IPS DF 4.7 (cell line): Measurements from ENCODE around the gene WNT1.

Experiments
- DNase-seq: peaks from one replicate; pipeline ENCODE4 v3.0.0-alpha.2; 2013; ENCODE audit warnings: low spot score; ENCODE audit errors: extremely low read depth

WNT1 gene

DNA sequence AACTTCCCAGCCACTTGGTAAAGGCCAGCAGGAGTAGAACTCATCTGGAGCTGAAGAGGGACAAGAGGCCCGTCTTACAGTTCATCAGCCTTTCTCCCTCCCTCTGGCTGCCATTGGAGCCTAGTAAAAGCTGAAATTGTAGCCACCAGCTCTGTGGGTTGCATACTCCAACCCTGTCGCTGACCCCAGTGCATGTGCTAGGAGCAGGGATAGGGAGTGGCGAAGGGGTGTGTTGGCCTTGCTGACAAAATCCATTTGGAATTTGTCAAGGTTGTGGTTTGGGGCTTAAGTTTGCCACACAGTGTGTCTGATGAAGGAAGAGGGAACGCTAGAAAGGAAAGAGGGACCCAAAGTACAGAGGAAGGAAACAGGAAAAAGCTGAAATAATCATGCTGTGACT lies 16.8 kb upstream of the WNT1 start:
- DNase-seq, result no peak

GRCh38 chr12:48961801-48962200 lies 16.3 kb upstream of the WNT1 start:
- no peak for DNase-seq

- no peak for DNase-seq
These were observed 12.8 kb upstream of the WNT1 start for GRCh38 chr12:48965298-48965838.

DNA sequence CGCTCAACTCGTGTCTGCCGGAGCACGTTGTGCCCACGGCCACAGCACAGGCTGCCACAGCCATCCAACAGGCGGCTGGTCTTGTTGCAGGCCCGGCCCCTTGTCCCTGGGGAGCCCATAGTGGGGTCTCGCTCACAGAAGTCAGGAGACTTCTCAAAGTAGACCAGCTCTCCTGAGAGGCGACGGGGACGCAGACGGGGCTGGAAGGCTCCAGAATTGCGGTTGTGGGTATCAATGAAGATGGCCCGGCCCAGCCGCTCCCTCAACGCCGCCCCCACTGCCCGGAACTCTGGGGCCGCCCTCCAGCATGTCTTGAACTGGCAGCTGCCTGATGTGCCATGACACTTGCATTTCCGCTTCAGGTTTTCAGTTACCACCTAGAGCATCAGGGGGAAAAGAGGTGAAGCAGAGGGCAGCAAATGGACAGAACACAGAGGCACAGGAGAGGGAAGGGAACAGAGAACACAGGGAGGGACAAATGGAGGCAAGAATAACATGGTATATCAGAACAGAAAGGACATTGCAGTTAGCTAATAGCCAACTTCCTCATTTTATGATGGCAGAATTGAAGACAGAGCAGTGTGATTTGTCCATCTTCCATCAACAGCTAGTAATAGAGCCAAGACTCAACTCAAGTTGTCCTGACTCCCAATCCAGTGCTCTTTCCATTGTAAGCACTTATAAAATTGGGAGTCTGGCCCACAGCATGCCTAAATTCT lies 11.8 kb upstream of the WNT1 start:
- DNase-seq, result no peak

DNA sequence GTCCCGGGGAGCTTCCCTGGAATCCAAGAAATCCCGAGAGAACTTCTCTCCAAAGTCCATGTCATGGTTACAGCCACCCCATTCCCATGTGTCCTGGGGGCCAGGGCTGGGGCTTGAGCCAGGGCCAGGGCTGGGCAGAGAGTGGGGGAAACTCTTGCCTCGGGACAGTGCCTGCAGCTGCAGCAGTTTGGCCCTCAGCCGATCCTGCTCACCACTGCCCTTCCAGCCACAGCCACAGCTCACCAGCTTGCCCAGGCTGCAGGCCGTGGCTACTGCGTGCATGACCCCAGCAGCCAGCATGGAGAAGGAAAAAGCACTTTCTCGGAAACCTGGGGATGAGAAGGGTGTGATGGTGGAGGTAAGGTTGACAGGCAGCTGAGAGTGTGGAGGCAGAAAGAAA lies 10.1 kb upstream of the WNT1 start:
- no peak for DNase-seq

- DNase-seq, result no peak
These were observed 9.7 kb upstream of the WNT1 start for GRCh38 chr12:48968467-48968866.

DNA sequence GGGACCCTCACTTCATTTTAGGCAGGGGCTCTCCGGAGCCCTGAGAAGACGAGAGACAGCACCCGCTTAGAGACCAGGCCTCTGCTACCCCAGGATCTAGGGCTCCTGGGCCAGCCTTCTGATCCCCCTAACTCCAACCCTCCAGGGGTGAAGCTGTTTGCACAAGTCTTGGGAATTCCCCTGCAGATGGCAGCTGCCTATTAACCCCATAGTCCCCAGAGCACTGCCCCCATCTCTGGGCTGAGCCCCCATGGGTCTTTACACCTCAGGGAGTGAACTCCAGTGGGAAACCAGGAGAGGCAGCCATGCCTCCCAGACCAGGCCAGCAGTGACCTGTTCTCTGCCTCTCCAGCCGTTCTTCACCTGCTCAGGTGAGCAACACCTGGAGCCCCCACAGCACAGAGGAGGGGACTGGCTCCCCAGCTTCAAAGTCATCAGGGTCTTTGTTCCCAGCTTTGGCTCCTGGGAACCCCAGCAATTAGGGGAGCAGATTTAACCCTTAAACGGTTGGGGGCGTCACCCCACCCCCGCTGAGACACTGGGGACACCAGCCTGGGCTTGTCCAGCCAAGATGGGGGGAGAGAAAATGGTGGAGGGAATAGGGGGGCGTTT lies 8.9 kb upstream of the WNT1 start:
- no peak for DNase-seq

GRCh38 chr12:48969833-48970701 lies 8.1 kb upstream of the WNT1 start:
- DNase-seq, result no peak

- DNase-seq, result no peak
These were observed 7.3 kb upstream of the WNT1 start for GRCh38 chr12:48970702-48971334.

GRCh38 chr12:48972213-48972951 lies 5.7 kb upstream of the WNT1 start:
- no peak for DNase-seq

DNA sequence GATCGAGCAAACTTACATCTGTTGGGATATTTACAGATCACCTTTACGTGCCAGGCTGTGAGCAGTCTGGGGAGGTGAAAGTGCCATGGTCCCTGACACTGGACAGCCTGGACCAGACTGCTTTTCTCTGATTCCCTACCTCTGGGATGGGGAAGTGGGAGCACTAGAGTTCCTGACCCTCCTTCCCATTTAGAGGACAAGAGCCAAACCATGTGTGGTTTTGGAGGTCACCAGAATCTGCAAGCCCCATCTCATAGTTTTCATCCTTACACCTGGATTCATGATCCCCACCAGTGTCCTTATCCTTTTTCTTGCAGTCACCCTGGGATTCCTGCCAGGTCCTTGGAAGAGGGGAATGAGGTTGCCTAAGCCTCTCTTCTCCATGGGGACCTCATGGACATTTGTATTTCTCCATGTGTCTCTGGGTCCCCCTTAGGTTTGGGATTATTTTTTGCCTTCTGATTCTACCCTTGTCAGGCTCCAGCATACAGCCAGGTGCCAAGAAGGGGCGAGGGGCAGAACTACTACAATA lies 5.1 kb upstream of the WNT1 start:
- DNase-seq, result no peak

DNA sequence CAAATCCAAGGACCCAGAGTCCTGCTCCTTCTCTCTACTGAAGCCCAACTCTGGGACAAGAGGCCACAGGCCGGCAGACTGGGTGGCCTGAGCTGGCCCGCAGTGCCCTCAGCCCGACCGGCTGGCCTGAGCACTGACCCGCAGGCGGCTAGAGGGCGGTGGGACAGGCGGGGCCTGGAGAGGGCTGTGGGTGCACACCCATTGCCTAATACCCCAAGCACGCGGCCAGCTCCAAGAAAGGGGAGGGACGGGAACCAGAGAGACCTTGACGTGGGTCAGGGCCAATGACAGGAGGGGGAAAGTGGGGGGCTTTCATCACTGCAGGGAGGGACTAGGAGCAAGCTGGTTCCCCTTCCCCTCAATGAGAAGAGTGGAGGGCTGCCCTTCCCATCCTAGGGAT lies 4.6 kb upstream of the WNT1 start:
- no peak for DNase-seq

- DNase-seq, result no peak
These were observed 4.0 kb upstream of the WNT1 start for GRCh38 chr12:48973941-48974673.

DNA sequence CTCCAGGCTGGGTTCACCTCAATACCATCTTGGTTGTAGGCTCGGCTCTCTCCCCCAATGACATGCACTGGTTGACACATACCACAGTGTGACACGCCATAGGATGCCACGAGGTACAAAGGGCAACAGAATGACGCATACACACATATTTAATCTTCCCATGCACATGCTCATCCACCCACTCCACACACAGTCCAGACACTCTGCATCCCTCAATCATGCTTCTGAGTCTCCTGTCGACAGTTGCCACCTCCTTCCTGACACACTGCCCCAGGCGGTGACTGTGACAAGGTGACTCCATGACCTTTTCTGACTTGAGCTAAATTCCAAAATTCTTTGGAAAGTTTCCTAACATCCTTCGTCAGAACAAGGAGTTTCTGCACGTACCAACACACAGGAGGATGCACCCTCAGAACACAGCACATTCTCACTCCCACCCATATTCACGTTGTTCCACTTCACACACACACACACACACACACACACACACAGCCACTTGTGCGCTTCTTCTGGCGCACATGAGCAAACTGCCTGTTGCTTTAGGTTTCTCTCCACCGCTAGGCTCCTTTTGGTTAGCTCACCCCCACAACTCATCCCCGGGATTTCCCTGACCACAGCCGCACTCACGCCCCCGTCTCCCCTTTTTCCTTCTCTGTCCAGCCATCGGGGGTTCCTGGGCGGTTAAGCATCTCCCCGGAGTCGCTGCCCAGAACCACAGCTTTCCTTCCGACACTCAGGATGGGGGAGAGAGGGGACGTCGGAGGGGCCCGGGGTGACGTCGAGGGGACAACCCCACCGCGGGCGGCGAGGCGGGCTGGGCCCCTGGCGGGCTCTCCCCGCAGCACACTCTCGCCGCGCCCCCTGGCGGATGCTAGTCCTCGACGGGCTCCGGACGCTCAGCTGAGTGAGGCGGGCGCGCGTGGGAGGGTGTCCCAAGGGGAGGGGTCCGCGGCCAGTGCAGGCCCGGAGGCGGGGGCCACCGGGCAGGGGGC lies 536 bp upstream of the WNT1 start:
- no peak for DNase-seq

GRCh38 chr12:48978741-48979601 lies 849 bp downstream of the WNT1 start:
- DNase-seq, result no peak

GRCh38 chr12:48979602-48980388 lies 1.7 kb downstream of the WNT1 start:
- no peak for DNase-seq

DNA sequence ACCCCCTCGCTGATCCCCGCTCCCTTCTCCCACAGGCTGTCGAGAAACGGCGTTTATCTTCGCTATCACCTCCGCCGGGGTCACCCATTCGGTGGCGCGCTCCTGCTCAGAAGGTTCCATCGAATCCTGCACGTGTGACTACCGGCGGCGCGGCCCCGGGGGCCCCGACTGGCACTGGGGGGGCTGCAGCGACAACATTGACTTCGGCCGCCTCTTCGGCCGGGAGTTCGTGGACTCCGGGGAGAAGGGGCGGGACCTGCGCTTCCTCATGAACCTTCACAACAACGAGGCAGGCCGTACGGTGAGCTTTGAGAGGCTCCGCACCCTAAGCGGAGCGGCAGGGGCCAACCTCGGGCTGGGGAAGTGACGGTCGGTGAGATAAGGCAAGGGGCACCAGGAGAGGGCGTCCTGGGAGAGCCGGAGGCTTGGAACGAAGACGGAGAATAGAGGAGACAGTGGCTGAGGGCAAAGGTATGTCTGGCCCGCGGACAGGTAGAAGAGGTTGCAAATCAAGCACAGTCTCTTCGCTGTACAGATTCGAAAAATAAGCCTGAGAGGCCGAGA lies 2.3 kb downstream of the WNT1 start:
- DNase-seq, result no peak
